HepG2 (cell line): ENCODE results near the gene CAPN11. TPM values are rescaled to one million over a fixed set of nuclear protein-coding genes. Genes with fewer than 3 reads are reported as not detected.

Experiments used
- AGO1 ChIP-seq: fragments of 200-400 bp; formaldehyde crosslinking; IDR thresholded peaks from 2 replicates; pipeline ENCODE4 v1.6.1; 2017; ENCODE audit warnings: mild to moderate bottlenecking, low read depth, low read length, moderate library complexity; ENCODE audit not compliant: poor library complexity, severe bottlenecking
- CREBL2 ChIP-seq: sonication (generic); formaldehyde crosslinking; IDR thresholded peaks from 2 replicates; pipeline ENCODE4 v1.8.1; 2023; ENCODE audit warnings: missing genetic modification reagents, mild to moderate bottlenecking, borderline replicate concordance
- DPF2 ChIP-seq: sonication (generic); formaldehyde crosslinking; IDR thresholded peaks from 2 replicates; pipeline ENCODE4 v1.4.0; 2020; ENCODE audit warnings: mild to moderate bottlenecking, low read depth, missing genetic modification reagents, borderline replicate concordance
- HIVEP1 ChIP-seq: sonication (generic); formaldehyde crosslinking; IDR thresholded peaks from 2 replicates; pipeline ENCODE4 v1.4.0; 2020; ENCODE audit warnings: mild to moderate bottlenecking, missing genetic modification reagents
- HNF4G ChIP-seq, 2 experiments: sonication (generic) in 1 of 2; formaldehyde crosslinking in 1 of 2; IDR thresholded peaks; 2 replicates each; pipeline versions ENCODE4 v1.4.0 to v1.6.1; 2011 to 2020; ENCODE audit warnings: borderline replicate concordance in 2 of 2, low read depth in 2 of 2, mild to moderate bottlenecking in 2 of 2, low read length in 1 of 2, missing genetic modification reagents in 1 of 2, moderate library complexity in 1 of 2
- IRF1 ChIP-seq: sonication (generic); formaldehyde crosslinking; IDR thresholded peaks from 2 replicates; pipeline ENCODE4 v1.4.0; 2020; ENCODE audit warnings: low read depth, mild to moderate bottlenecking, missing genetic modification reagents
- KLF9 ChIP-seq: IDR thresholded peaks from 2 replicates; pipeline ENCODE4 v1.6.1; 2016; ENCODE audit warnings: low read depth
- RCOR2 ChIP-seq: IDR thresholded peaks from 2 replicates; pipeline ENCODE4 v1.6.1; 2016; ENCODE audit warnings: missing biosample characterization, missing genetic modification reagents
- TARDBP ChIP-seq: sonication (generic); formaldehyde crosslinking; IDR thresholded peaks from 2 replicates; pipeline ENCODE4 v1.8.0; 2022; ENCODE audit warnings: mild to moderate bottlenecking, missing genetic modification reagents
- TOPORS ChIP-seq: sonication (generic); formaldehyde crosslinking; IDR thresholded peaks from 2 replicates; pipeline ENCODE4 v1.8.0; 2023; ENCODE audit warnings: mild to moderate bottlenecking, missing genetic modification reagents
- ZNF205 ChIP-seq: IDR thresholded peaks from 2 replicates; pipeline ENCODE4 v1.6.1; 2018; ENCODE audit warnings: missing biosample characterization, missing genetic modification reagents
- ZNF484 ChIP-seq: sonication (generic); formaldehyde crosslinking; IDR thresholded peaks from 2 replicates; pipeline ENCODE4 v1.5.1; 2020; ENCODE audit warnings: mild to moderate bottlenecking, low read depth, missing genetic modification reagents, borderline replicate concordance
- ZNF501 ChIP-seq: sonication (generic); formaldehyde crosslinking; IDR thresholded peaks from 2 replicates; pipeline ENCODE4 v1.5.1; 2020; ENCODE audit warnings: mild to moderate bottlenecking, moderate library complexity, missing genetic modification reagents
- ZNF577 ChIP-seq: sonication (generic); formaldehyde crosslinking; IDR thresholded peaks from 2 replicates; pipeline ENCODE4 v1.4.0; 2020; ENCODE audit warnings: mild to moderate bottlenecking, low read depth, missing genetic modification reagents, borderline replicate concordance
- ZNF879 ChIP-seq: sonication (generic); formaldehyde crosslinking; IDR thresholded peaks from 2 replicates; pipeline ENCODE4 v1.8.1; 2023; ENCODE audit warnings: missing genetic modification reagents
- polyA plus RNA-seq, 8 experiments: library from polyadenylated mRNA; depleted of rRNA in 3 of 8; stranded (reverse) in 7 of 8; unstranded in 1 of 8; fragments of >200 nt; fragmentation: Illumina TruSeq in 4 of 8; extraction: Trizol in 4 of 8; gene quantifications; 2 replicates each; pipeline versions ENCODE4 v1.2.1 to v1.2.3, GENCODE V29; 2011 to 2016; ENCODE audit warnings: low read depth in 4 of 8, missing spikeins in 1 of 8, mixed read lengths in 1 of 8; ENCODE audit not compliant: insufficient read depth in 1 of 8
- total RNA-seq, 5 experiments: library from RNA; depleted of rRNA; stranded (reverse); fragments of >200 nt; fragmentation: Illumina TruSeq; extraction: Trizol; gene quantifications; 2 replicates each; pipeline ENCODE4 v1.2.3, GENCODE V29; 2016; ENCODE audit warnings: low read depth in 1 of 5
- TF ChIP-seq, protein P1 (sequence below): sonication (generic); formaldehyde crosslinking; IDR thresholded peaks from 2 replicates; pipeline ENCODE4 v1.4.0; 2020; ENCODE audit warnings: missing genetic modification reagents
- TF ChIP-seq, protein P2 (sequence below): IDR thresholded peaks from 2 replicates; pipeline ENCODE4 v1.6.1; 2012; ENCODE audit warnings: inconsistent platforms
- TF ChIP-seq, protein P3 (sequence below): sonication (generic); formaldehyde crosslinking; conservative IDR thresholded peaks from 2 replicates; pipeline ENCODE4 v1.5.0; 2020; ENCODE audit warnings: missing genetic modification reagents

CAPN11 gene
- total and polyA plus RNA-seq, 2 of the 13 experiments (the other 11 are each of a cell fraction or from before 2014, with no cell fraction given), result 0.07 to 0.11 TPM

- TF ChIP-seq ZNF577 (CRISPR knock-in tag), result no peak
- TF ChIP-seq, protein P1, sequence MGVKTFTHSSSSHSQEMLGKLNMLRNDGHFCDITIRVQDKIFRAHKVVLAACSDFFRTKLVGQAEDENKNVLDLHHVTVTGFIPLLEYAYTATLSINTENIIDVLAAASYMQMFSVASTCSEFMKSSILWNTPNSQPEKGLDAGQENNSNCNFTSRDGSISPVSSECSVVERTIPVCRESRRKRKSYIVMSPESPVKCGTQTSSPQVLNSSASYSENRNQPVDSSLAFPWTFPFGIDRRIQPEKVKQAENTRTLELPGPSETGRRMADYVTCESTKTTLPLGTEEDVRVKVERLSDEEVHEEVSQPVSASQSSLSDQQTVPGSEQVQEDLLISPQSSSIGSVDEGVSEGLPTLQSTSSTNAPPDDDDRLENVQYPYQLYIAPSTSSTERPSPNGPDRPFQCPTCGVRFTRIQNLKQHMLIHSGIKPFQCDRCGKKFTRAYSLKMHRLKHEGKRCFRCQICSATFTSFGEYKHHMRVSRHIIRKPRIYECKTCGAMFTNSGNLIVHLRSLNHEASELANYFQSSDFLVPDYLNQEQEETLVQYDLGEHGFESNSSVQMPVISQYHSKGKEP (CRISPR knock-in tag), result no peak
- no peak for TF ChIP-seq KLF9 (CRISPR knock-in tag)
- TF ChIP-seq ZNF501, result peak; percentile 83; the same call in 1 of the 2 replicates
- peak; percentile 36; the same call in 1 of the 2 replicates for TF ChIP-seq TARDBP (CRISPR knock-in tag)
- TF ChIP-seq HNF4G (IDR thresholded peaks at IDR 0.05; ENCODE audit: borderline replicate concordance, low read depth, low read length), result no peak
- TF ChIP-seq HNF4G (CRISPR knock-in tag; IDR thresholded peaks at IDR 0.05; ENCODE audit: borderline replicate concordance, low read depth), result no peak
- TF ChIP-seq CREBL2, result no peak
- TF ChIP-seq, protein P2, sequence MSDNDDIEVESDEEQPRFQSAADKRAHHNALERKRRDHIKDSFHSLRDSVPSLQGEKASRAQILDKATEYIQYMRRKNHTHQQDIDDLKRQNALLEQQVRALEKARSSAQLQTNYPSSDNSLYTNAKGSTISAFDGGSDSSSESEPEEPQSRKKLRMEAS, result peak; percentile 20; the same call in 1 of the 2 replicates
- TF ChIP-seq DPF2 (CRISPR knock-in tag), result no peak
- TF ChIP-seq ZNF879 (CRISPR knock-in tag), result no peak
- TF ChIP-seq ZNF205 (CRISPR knock-in tag), result no peak
- no peak for TF ChIP-seq IRF1 (CRISPR knock-in tag)
- TF ChIP-seq AGO1, result no peak
- TF ChIP-seq ZNF484 (CRISPR knock-in tag), result no peak
- TF ChIP-seq, protein P3, sequence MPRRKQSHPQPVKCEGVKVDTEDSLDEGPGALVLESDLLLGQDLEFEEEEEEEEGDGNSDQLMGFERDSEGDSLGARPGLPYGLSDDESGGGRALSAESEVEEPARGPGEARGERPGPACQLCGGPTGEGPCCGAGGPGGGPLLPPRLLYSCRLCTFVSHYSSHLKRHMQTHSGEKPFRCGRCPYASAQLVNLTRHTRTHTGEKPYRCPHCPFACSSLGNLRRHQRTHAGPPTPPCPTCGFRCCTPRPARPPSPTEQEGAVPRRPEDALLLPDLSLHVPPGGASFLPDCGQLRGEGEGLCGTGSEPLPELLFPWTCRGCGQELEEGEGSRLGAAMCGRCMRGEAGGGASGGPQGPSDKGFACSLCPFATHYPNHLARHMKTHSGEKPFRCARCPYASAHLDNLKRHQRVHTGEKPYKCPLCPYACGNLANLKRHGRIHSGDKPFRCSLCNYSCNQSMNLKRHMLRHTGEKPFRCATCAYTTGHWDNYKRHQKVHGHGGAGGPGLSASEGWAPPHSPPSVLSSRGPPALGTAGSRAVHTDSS (CRISPR knock-in tag), result no peak
- TF ChIP-seq HIVEP1 (CRISPR knock-in tag), result peak; percentile 45; the same call in 1 of the 2 replicates
- no peak for TF ChIP-seq TOPORS
- TF ChIP-seq RCOR2 (CRISPR knock-in tag), result no peak
Observed at GRCh38 chr6:44128020-44128917, 30.4 kb upstream of the CAPN11 start (continued).
